Kidney (tissue), 14 donors: ENCODE measurements around the gene ADAMTS15. TPM values are rescaled to one million over a fixed set of nuclear protein-coding genes. Genes with fewer than 3 reads are reported as not detected.

ENCODE experiments used
- DNase-seq, 5 donors: peaks; one replicate each; pipeline ENCODE4 v3.0.0-alpha.2; 2013 to 2020
- FAIRE-seq: peaks from 2 replicates; lab custom pipeline; 2012; peaks lifted over from hg19 to GRCh38; lab: Jason Lieb, UNC
- H3K27ac ChIP-seq, 2 donors: one replicate each; pipeline ENCODE4 v1.7.0; 2013; ENCODE audit warnings: low read depth in 2 of 2, low read length in 2 of 2, inconsistent platforms in 1 of 2
- H3K27me3 ChIP-seq: one replicate; pipeline ENCODE4 v1.7.1; 2013; ENCODE audit warnings: low read length, inconsistent platforms; ENCODE audit not compliant: control insufficient read depth, insufficient read depth
- H3K36me3 ChIP-seq, 3 donors: one replicate each; pipeline versions ENCODE4 v1.7.0 to v1.7.1; 2013; ENCODE audit warnings: low read length in 3 of 3, control low read depth in 1 of 3, inconsistent platforms in 1 of 3; ENCODE audit not compliant: insufficient read depth in 3 of 3, control insufficient read depth in 2 of 3
- H3K4me1 ChIP-seq, 3 donors: one replicate each; pipeline versions ENCODE4 v1.7.0 to v1.7.1; 2013; ENCODE audit warnings: low read length in 3 of 3, inconsistent platforms in 1 of 3, low read depth in 1 of 3; ENCODE audit not compliant: control insufficient read depth in 2 of 3, insufficient read depth in 2 of 3
- H3K4me3 ChIP-seq, 3 donors: one replicate each; pipeline versions ENCODE4 v1.7.0 to v1.8.1; 2013; ENCODE audit warnings: low read length in 3 of 3, control low read depth in 1 of 3, inconsistent platforms in 1 of 3
- H3K9ac ChIP-seq, 3 donors: one replicate each; pipeline versions ENCODE4 v1.7.0 to v1.7.1; 2013; ENCODE audit warnings: low read length in 3 of 3, control low read depth in 1 of 3, inconsistent platforms in 1 of 3
- H3K9me3 ChIP-seq, 3 donors: one replicate each; pipeline versions ENCODE4 v1.7.0 to v1.7.1; 2013; ENCODE audit warnings: low read length in 3 of 3, control low read depth in 1 of 3, inconsistent platforms in 1 of 3; ENCODE audit not compliant: control insufficient read depth in 2 of 3, insufficient read depth in 1 of 3
- CTCF ChIP-seq: IDR thresholded peaks from 3 replicates; pipeline ENCODE4 v1.5.1; 2012; ENCODE audit warnings: mild to moderate bottlenecking, moderate library complexity, borderline replicate concordance; ENCODE audit not compliant: insufficient read depth; ENCODE audit errors: extremely low read depth
- intact Hi-C: fragments of 100-400 bp; cut with DNase I; formaldehyde crosslinking; loops from one replicate; pipeline ENCODE4 v1.11.1; 2022
- polyA plus RNA-seq: library from polyadenylated mRNA; stranded (reverse); fragments of 350-450 nt; fragmentation: Illumina TruSeq; extraction: RNeasy Lipid Tissue Mini Kit (QIAGEN cat#74804); gene quantifications from one replicate; pipeline ENCODE4 v1.2.3, GENCODE V29; 2014; ENCODE audit warnings: low read depth, low replicate concordance; ENCODE audit not compliant: insufficient read depth
- total RNA-seq: library from RNA; stranded (reverse); fragmentation: NEBNext Ultra II Directional; extraction: Animal tissue kit (Norgen Biotek cat#: 25700); gene quantifications from one replicate; pipeline ENCODE4 v1.2.1, GENCODE V29; 2021
- donor health status: control.
- donor health status: control.
- donor health status: control.
- donor health status: control.
- donor health status: control.
- donor health status: DM: yes; HTN: yes; CAD: no.
- donor health status: Normal renal cell carcinoma (clear cell type).

The ADAMTS15 gene
- total and polyA plus RNA-seq, 2 donors from 2014 or later: 3.6 to 6.2 TPM

GRCh38 chr11:130449310-130449990, 1.0 kb downstream of the ADAMTS15 start:
- Histone ChIP-seq H3K27ac (peak overlapping the region in 1 of 2 donors; percentile 74), H3K9me3 (no peaks in the 10 kb centered on the region), H3K9ac (peak overlapping the region in 2 of 3 donors; percentile 80 to 86), H3K4me3 (peak overlapping the region; percentile 75 to 89 (median 84)), H3K27me3 (no peaks in the 10 kb centered on the region), H3K36me3 (no peaks in the 10 kb centered on the region), H3K4me1 (peaks cover 0 to 9% (median 5%) of the 10 kb centered on the region in 3 donors)
- FAIRE-seq (no peak), DNase-seq (peak in 1 of 5 donors; percentile 42)
- TF ChIP-seq CTCF: no peak
- intact Hi-C loops: no loop called here

GRCh38 chr11:130449996-130450769, 1.7 kb downstream of the ADAMTS15 start:
- FAIRE-seq (no peak), DNase-seq (peak; percentile 94 to 97 (median 95))
- Histone ChIP-seq H3K27me3 (no peaks in the 10 kb centered on the region), H3K4me3 (peak overlapping the region; percentile 75 to 89 (median 84)), H3K36me3 (no peaks in the 10 kb centered on the region), H3K9ac (peak overlapping the region in 2 of 3 donors; percentile 80 to 86), H3K27ac (peak overlapping the region; percentile 5 to 74), H3K4me1 (peaks cover 0 to 10% (median 5%) of the 10 kb centered on the region in 3 donors), H3K9me3 (no peaks in the 10 kb centered on the region)
- intact Hi-C loops: no loop called here
- peak; percentile 62 for TF ChIP-seq CTCF

DNA sequence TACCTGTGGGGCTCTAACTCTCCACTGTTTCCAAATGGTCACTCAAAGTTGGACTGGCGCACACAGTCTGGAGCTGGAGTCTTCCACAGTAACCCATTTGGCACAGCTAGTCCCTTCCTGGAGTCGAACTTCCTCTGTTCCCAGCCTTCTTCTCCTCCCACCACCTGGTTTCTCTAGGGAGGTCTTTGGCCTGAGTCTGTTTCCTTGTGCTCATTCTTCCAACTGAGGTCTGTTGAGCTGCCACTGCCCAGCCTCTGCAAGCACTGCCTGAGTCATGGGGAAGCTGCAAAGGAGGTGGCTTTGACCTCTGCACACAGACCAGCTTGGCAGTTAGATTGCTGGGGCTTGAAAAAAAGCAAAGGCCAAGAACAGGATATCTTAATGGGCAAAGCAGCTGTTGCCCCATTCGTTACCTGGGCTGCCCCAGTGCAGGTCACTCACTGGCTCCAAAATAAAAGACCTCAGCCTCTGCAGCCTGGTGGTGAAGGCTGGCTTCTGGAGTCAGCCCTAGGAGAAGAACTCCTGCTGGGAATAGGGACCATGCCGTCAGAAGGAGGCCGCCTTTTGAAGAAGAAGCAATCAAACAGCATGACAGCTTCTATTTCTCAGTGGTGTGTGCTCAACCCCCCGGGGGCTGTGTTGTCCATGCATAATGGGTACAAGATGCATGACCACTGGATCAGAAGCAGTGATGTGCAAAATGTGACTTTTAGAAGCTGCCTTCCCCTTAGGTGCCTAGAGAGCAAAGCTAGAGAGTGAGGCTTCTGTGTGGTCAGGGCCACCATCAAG, 3.0 kb downstream of the ADAMTS15 start:
- Histone ChIP-seq H3K27ac (peak overlapping the region in 1 of 2 donors; percentile 14), H3K27me3 (no peaks in the 10 kb centered on the region), H3K4me1 (peaks cover 4 to 16% (median 7%) of the 10 kb centered on the region in 3 donors), H3K36me3 (no peaks in the 10 kb centered on the region), H3K9me3 (no peaks in the 10 kb centered on the region), H3K4me3 (peak overlapping the region in 2 of 3 donors; percentile 60 to 84), H3K9ac (peak overlapping the region in 2 of 3 donors; percentile 42 to 80)
- FAIRE-seq (no peak), DNase-seq (no peak)
- no peak for TF ChIP-seq CTCF
- intact Hi-C loops: no loop called here
